Measurements from ENCODE around the gene IKZF1. TPM values are rescaled to one million over a fixed set of nuclear protein-coding genes. Genes with fewer than 3 reads are reported as not detected.

IKZF1 gene
- total RNA-seq, 3 donors from 2014 or later, result 14.2 to 21.4 (median 21.3) TPM

- Histone ChIP-seq H3K4me3 (no peak overlapping the region), H3K9me3 (no peaks in the 10 kb centered on the region), H3K4me1 (no peaks in the 10 kb centered on the region), H3K27ac (no peak overlapping the region), H3K36me3 (no peaks in the 10 kb centered on the region), H3K27me3 (peaks cover 0 to 9% of the 10 kb centered on the region in 2 donors)
- no peak for TF ChIP-seq POLR2A (IDR thresholded peaks at IDR 0.05)
- no peak for TF ChIP-seq POLR2AphosphoS5 (IDR thresholded peaks at IDR 0.05)
- TF ChIP-seq CTCF (IDR thresholded peaks at IDR 0.05), result no peak
- DNase-seq (ENCODE audit: low spot score in 2 of 2), result no peak
- intact Hi-C loops (cut with DNase I; ENCODE audit: low total_unique reads), result no loop called here
Observed at GRCh38 chr7:50309721-50310120, 5.2 kb downstream of the IKZF1 start.

DNA sequence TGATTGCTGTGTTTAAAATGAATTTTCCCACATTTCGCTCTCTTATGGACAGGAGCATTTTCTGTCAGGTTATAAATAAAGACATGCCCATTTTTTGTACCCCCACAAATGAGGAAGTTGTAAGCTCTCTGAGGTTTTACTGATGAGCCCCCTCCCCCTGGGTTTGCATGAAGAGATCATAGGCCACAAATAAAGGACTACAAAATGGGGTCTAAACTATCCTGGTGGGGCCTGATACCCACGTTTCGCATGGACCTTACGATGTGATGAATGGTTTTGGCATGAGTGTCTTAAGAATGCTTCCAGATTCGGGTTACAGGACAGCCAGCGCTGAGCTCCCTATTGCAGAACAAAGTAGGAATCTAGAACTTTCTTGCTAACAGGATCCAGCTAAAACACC lies 5.8 kb downstream of the IKZF1 start:
- peak overlapping the region in 1 of 3 donors; percentile 15 for H3K4me3 ChIP-seq
- no peaks in the 10 kb centered on the region for H3K36me3 ChIP-seq
- H3K27ac ChIP-seq, result no peak overlapping the region
- no peaks in the 10 kb centered on the region for H3K4me1 ChIP-seq
- TF ChIP-seq POLR2A (IDR thresholded peaks at IDR 0.05) (no peak), CTCF (IDR thresholded peaks at IDR 0.05) (no peak), POLR2AphosphoS5 (IDR thresholded peaks at IDR 0.05) (no peak)
- intact Hi-C loops (cut with DNase I; ENCODE audit: low total_unique reads), result no loop called here
- no peak for DNase-seq (ENCODE audit: low spot score in 2 of 2)
- H3K27me3 ChIP-seq, result peaks cover 0 to 5% of the 10 kb centered on the region in 2 donors
- no peaks in the 10 kb centered on the region for H3K9me3 ChIP-seq

DNA sequence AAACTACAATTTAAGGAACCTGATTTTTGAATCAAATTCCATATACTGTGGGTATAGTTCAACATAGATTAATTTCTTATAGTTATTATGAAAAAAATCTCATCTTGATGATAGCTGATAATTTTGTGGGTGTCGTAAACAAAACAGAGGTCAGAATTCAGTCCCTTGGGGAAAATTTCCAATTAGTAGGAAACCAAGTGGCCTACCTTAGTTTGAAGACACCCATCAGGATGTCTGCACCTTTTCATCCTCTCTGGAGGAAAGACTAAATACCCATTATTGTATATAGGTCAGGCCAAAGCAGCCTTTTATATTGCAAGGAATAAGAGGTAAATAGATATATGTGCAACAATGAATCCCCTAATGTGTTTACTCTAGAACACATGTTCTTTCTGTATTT lies 6.4 kb downstream of the IKZF1 start:
- no peak overlapping the region for H3K4me3 ChIP-seq
- peaks cover 0 to 5% of the 10 kb centered on the region in 2 donors for H3K27me3 ChIP-seq
- H3K9me3 ChIP-seq, result no peaks in the 10 kb centered on the region
- intact Hi-C loops (cut with DNase I; ENCODE audit: low total_unique reads), result no loop called here
- no peaks in the 10 kb centered on the region for H3K36me3 ChIP-seq
- no peak for DNase-seq (ENCODE audit: low spot score in 2 of 2)
- no peak for TF ChIP-seq POLR2AphosphoS5 (IDR thresholded peaks at IDR 0.05)
- no peak for TF ChIP-seq POLR2A (IDR thresholded peaks at IDR 0.05)
- TF ChIP-seq CTCF (IDR thresholded peaks at IDR 0.05), result no peak
- no peaks in the 10 kb centered on the region for H3K4me1 ChIP-seq
- H3K27ac ChIP-seq, result no peak overlapping the region

DNA sequence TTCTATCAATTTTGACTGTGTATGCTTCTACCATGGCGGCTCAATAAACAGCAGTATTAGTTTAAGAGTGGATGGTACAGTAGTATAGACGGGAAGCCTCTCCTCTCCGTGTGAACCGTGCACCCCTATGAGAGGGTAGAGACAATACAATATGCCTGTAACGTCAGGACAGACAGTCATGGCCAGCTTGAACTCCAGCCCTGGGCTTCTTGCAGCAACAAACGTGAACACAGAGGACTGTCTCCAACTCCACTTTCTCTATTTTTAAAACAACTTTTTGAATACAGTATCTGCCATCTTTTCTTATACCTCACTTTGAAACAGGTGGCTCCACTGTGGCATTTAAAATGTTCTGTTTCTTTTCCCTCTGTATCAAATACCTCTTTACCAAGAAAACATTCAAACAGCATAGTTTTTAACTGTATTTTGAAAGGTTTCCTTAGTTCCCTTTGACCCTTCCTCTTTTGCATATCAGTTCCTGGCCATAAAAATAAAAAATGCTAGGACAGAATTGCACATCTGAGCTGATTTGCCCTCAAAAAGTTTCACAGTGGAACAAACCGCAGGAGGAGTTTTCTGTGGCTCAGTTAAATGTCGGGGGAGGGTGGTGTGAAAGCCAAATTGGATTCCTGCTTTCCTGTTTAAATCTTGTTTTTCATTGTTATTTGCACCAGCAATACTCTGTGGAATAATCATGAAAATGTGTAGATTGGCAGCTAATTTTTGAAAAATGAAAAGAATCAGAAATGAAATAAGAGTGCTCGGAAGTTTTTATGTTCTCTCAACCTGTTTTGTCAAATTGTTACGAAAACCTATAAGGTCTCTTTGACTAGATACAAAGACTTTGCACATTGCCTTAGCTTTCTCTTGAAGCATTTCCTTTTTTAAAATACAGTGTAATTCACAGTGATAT lies 8.0 kb downstream of the IKZF1 start:
- H3K4me1 ChIP-seq, result no peaks in the 10 kb centered on the region
- H3K36me3 ChIP-seq, result no peaks in the 10 kb centered on the region
- intact Hi-C loops (cut with DNase I; ENCODE audit: low total_unique reads), result no loop called here
- H3K27me3 ChIP-seq, result peaks cover 0 to 5% of the 10 kb centered on the region in 2 donors
- H3K9me3 ChIP-seq, result no peaks in the 10 kb centered on the region
- DNase-seq (ENCODE audit: low spot score in 2 of 2), result no peak
- H3K27ac ChIP-seq, result no peak overlapping the region
- no peak overlapping the region for H3K4me3 ChIP-seq
- no peak for TF ChIP-seq POLR2AphosphoS5 (IDR thresholded peaks at IDR 0.05)
- TF ChIP-seq CTCF (IDR thresholded peaks at IDR 0.05), result no peak
- no peak for TF ChIP-seq POLR2A (IDR thresholded peaks at IDR 0.05)

- no peaks in the 10 kb centered on the region for H3K36me3 ChIP-seq
- no peaks in the 10 kb centered on the region for H3K9me3 ChIP-seq
- DNase-seq (ENCODE audit: low spot score in 2 of 2), result no peak
- H3K27ac ChIP-seq, result peak overlapping the region in 1 of 2 donors; percentile 38
- intact Hi-C loops (cut with DNase I; ENCODE audit: low total_unique reads), result no loop called here
- H3K4me3 ChIP-seq, result no peak overlapping the region
- TF ChIP-seq POLR2AphosphoS5 (IDR thresholded peaks at IDR 0.05) (no peak), POLR2A (IDR thresholded peaks at IDR 0.05) (no peak), CTCF (IDR thresholded peaks at IDR 0.05) (no peak)
- H3K27me3 ChIP-seq, result peaks cover 0 to 4% of the 10 kb centered on the region in 2 donors
- no peaks in the 10 kb centered on the region for H3K4me1 ChIP-seq
Observed at GRCh38 chr7:50314836-50315592, 10.5 kb downstream of the IKZF1 start.
